Naive thymus-derived CD4-positive, alpha-beta T cell (primary cell): Measurements from ENCODE around the gene AEBP1. TPM values are rescaled to one million over a fixed set of nuclear protein-coding genes. Genes with fewer than 3 reads are reported as not detected.
A peak's percentile ranks its signal among the peaks of the same experiment; 100 is the strongest.

Experiments
- ATAC-seq: fragments of 150-1000 bp; cut with Tn5 transposase; 2 replicates; pipeline ENCODE4 v1.10.0; 2021; ENCODE audit warnings: mild to moderate bottlenecking, moderate library complexity
- CTCF ChIA-PET: fragments of 350-600 bp; sonication (Branson Sonifier 250); formaldehyde crosslinking; loops from one replicate; lab custom pipeline; 2021; ENCODE audit warnings: antibody characterized with exemption; lab: Charles Lee
- POLR2A ChIA-PET: fragments of 350-600 bp; sonication (Branson Sonifier 250); formaldehyde crosslinking; loops from one replicate; lab custom pipeline; 2021; ENCODE audit warnings: antibody characterized with exemption, inconsistent platforms; lab: Charles Lee
- DNase-seq, 9 donors: peaks; one replicate each; pipeline versions ENCODE4 v3.0.0 to v3.0.0-alpha.2; 2020 to 2022; ENCODE audit warnings: mixed read lengths in 1 of 9
- H3K27ac ChIP-seq: one replicate; pipeline ENCODE4 v1.7.0; 2013; ENCODE audit warnings: mild to moderate bottlenecking, low read depth, low read length, moderate library complexity
- H3K27me3 ChIP-seq, 2 donors: one replicate each; pipeline ENCODE4 v1.7.0; 2013; ENCODE audit warnings: low read length in 2 of 2, mild to moderate bottlenecking in 2 of 2, moderate library complexity in 2 of 2; ENCODE audit not compliant: control insufficient read depth in 2 of 2, insufficient read depth in 2 of 2
- H3K36me3 ChIP-seq, 3 experiments: 1 replicate in 2 of 3; 2 replicates in 1 of 3; pipeline ENCODE4 v1.7.0; 2013; ENCODE audit warnings: low read length in 3 of 3, mild to moderate bottlenecking in 3 of 3, moderate library complexity in 1 of 3; ENCODE audit not compliant: insufficient read depth in 3 of 3, control insufficient read depth in 2 of 3
- H3K4me1 ChIP-seq, 2 donors: one replicate each; pipeline ENCODE4 v1.7.0; 2013; ENCODE audit warnings: low read length in 2 of 2, mild to moderate bottlenecking in 2 of 2, moderate library complexity in 1 of 2; ENCODE audit not compliant: control insufficient read depth in 2 of 2, insufficient read depth in 2 of 2
- H3K4me3 ChIP-seq: 2 replicates; pipeline ENCODE4 v1.7.0; 2013; ENCODE audit warnings: mild to moderate bottlenecking, low read length
- H3K9me3 ChIP-seq, 3 experiments: 1 replicate in 2 of 3; 2 replicates in 1 of 3; pipeline ENCODE4 v1.7.0; 2013; ENCODE audit warnings: low read length in 3 of 3; ENCODE audit not compliant: control insufficient read depth in 2 of 3
- H3K27ac Mint-ChIP-seq, 9 donors: one replicate each; pipeline ENCODE4 v1.8.0; 2020 to 2022; ENCODE audit warnings: mixed read lengths in 9 of 9, mild to moderate bottlenecking in 8 of 9, moderate library complexity in 5 of 9, inconsistent platforms in 2 of 9
- H3K27me3 Mint-ChIP-seq, 5 donors: one replicate each; pipeline ENCODE4 v1.8.0; 2021 to 2022; ENCODE audit warnings: mixed read lengths in 5 of 5, mild to moderate bottlenecking in 1 of 5
- H3K36me3 Mint-ChIP-seq, 5 donors: one replicate each; pipeline ENCODE4 v1.8.0; 2020 to 2022; ENCODE audit warnings: mixed read lengths in 5 of 5, mild to moderate bottlenecking in 3 of 5, inconsistent platforms in 1 of 5
- H3K4me1 Mint-ChIP-seq, 7 donors: one replicate each; pipeline ENCODE4 v1.8.0; 2020 to 2022; ENCODE audit warnings: mixed read lengths in 7 of 7, mild to moderate bottlenecking in 3 of 7, inconsistent platforms in 1 of 7
- H3K4me3 Mint-ChIP-seq, 10 donors: one replicate each; pipeline ENCODE4 v1.8.0; 2020 to 2022; ENCODE audit warnings: mild to moderate bottlenecking in 10 of 10, mixed read lengths in 10 of 10, moderate library complexity in 6 of 10, inconsistent platforms in 2 of 10
- H3K9me3 Mint-ChIP-seq, 11 donors: one replicate each; pipeline ENCODE4 v1.8.0; 2020 to 2022; ENCODE audit warnings: mixed read lengths in 11 of 11, mild to moderate bottlenecking in 4 of 11, inconsistent platforms in 1 of 11, moderate library complexity in 1 of 11
- intact Hi-C, 2 donors: fragments of 100-400 bp; cut with micrococcal nuclease; formaldehyde crosslinking; loops; one replicate each; pipeline ENCODE4 v1.15.1; 2023
- polyA plus RNA-seq, 2 donors: library from polyadenylated mRNA; unstranded; fragments of 300-500 nt; fragmentation: Illumina TruSeq; gene quantifications; one replicate each; pipeline ENCODE4 v1.2.3, GENCODE V29; 2021
- total RNA-seq, 6 experiments: library from RNA in 5 of 6; stranded (reverse) in 5 of 6; gene quantifications; 1 replicate in 5 of 6; 2 replicates in 1 of 6; pipeline ENCODE4 v1.2.3 and lab custom pipeline; 2021 to 2026

The AEBP1 gene
- total and polyA plus RNA-seq, 7 experiments from 2014 or later: 3.0 to 33.1 (median 13.5) TPM

GRCh38 chr7:44108768-44109750 is 4.9 kb downstream of the AEBP1 start:
- POLR2A ChIA-PET: interaction anchor here (0.8 to 1.2 kb wide), 2 partner anchors 28 to 382 kb away, joined by 3 to 4 read pairs; no protein-coding TSS in a partner anchor
- Histone ChIP-seq H3K36me3 (peaks cover 0 to 60% (median 0%) of the 10 kb centered on the region in 3 experiments), H3K4me3 (no peak overlapping the region), H3K27me3 (no peaks in the 10 kb centered on the region), H3K4me1 (no peaks in the 10 kb centered on the region), H3K9me3 (no peaks in the 10 kb centered on the region), H3K27ac (no peak overlapping the region)
- ATAC-seq: no peak
- Mint-ChIP-seq H3K4me3 (no peak overlapping the region), H3K27me3 (peaks cover 0 to 11% (median 0%) of the 10 kb centered on the region in 5 donors), H3K4me1 (peaks cover 7 to 16% (median 15%) of the 10 kb centered on the region in 7 donors), H3K9me3 (peaks cover 0 to 2% (median 0%) of the 10 kb centered on the region in 11 donors), H3K36me3 (peaks cover 0 to 15% (median 0%) of the 10 kb centered on the region in 5 donors), H3K27ac (no peak overlapping the region)
- DNase-seq: no peak
- CTCF ChIA-PET: no interaction called here
- intact Hi-C loops: no loop called here

- Mint-ChIP-seq H3K27me3 (peaks cover 0 to 9% (median 0%) of the 10 kb centered on the region in 5 donors), H3K36me3 (peaks cover 0 to 23% (median 0%) of the 10 kb centered on the region in 5 donors), H3K27ac (peak overlapping the region in 2 of 9 donors; percentile 62 to 64), H3K4me1 (peaks cover 7 to 15% (median 14%) of the 10 kb centered on the region in 7 donors), H3K4me3 (no peak overlapping the region), H3K9me3 (peaks cover 0 to 2% (median 0%) of the 10 kb centered on the region in 11 donors)
- H3K27me3 ChIP-seq: no peaks in the 10 kb centered on the region
- no peak for ATAC-seq
- H3K27ac ChIP-seq: no peak overlapping the region
- ChIA-PET POLR2A (interaction anchor here (0.8 to 1.2 kb wide), 2 partner anchors 29 to 381 kb away, joined by 3 to 4 read pairs; no protein-coding TSS in a partner anchor), CTCF (no interaction called here)
- no peak overlapping the region for H3K4me3 ChIP-seq
- H3K4me1 ChIP-seq: no peaks in the 10 kb centered on the region
- no peak for DNase-seq
- peaks cover 0 to 69% (median 0%) of the 10 kb centered on the region in 3 experiments for H3K36me3 ChIP-seq
- no peaks in the 10 kb centered on the region for H3K9me3 ChIP-seq
- intact Hi-C loops: no loop called here
Measured at GRCh38 chr7:44109991-44110390, 5.8 kb downstream of the AEBP1 start.

- POLR2A ChIA-PET: no interaction called here
- CTCF ChIA-PET: interaction anchor here (1.2 kb wide), 1 partner anchor 33 kb away, joined by 3 read pairs; no protein-coding TSS in a partner anchor
- Histone ChIP-seq H3K27ac (no peak overlapping the region), H3K9me3 (no peaks in the 10 kb centered on the region), H3K4me1 (no peaks in the 10 kb centered on the region), H3K27me3 (no peaks in the 10 kb centered on the region), H3K36me3 (peaks cover 0 to 79% (median 5%) of the 10 kb centered on the region in 3 experiments), H3K4me3 (no peak overlapping the region)
- ATAC-seq (no peak), DNase-seq (no peak)
- intact Hi-C loops: no loop called here
- H3K27ac Mint-ChIP-seq: peak overlapping the region in 1 of 9 donors; percentile 25
- H3K27me3 Mint-ChIP-seq: no peaks in the 10 kb centered on the region
- peaks cover 0 to 5% (median 4%) of the 10 kb centered on the region in 7 donors for H3K4me1 Mint-ChIP-seq
- no peak overlapping the region for H3K4me3 Mint-ChIP-seq
- peaks cover 0 to 26% (median 0%) of the 10 kb centered on the region in 5 donors for H3K36me3 Mint-ChIP-seq
- H3K9me3 Mint-ChIP-seq: no peaks in the 10 kb centered on the region
Measured at GRCh38 chr7:44110719-44111635, 6.8 kb downstream of the AEBP1 start.

- H3K27me3 ChIP-seq: no peaks in the 10 kb centered on the region
- H3K4me1 Mint-ChIP-seq: no peaks in the 10 kb centered on the region
- no peak overlapping the region for H3K27ac ChIP-seq
- peaks cover 0 to 87% (median 6%) of the 10 kb centered on the region in 3 experiments for H3K36me3 ChIP-seq
- no peaks in the 10 kb centered on the region for H3K9me3 ChIP-seq
- intact Hi-C loops: no loop called here
- no peak for ATAC-seq
- H3K36me3 Mint-ChIP-seq: peaks cover 0 to 26% (median 0%) of the 10 kb centered on the region in 5 donors
- no peaks in the 10 kb centered on the region for H3K4me1 ChIP-seq
- no peaks in the 10 kb centered on the region for H3K27me3 Mint-ChIP-seq
- H3K4me3 Mint-ChIP-seq: no peak overlapping the region
- H3K4me3 ChIP-seq: no peak overlapping the region
- ChIA-PET POLR2A (interaction anchor here (1.2 kb wide), 1 partner anchor 47 kb away, joined by 3 read pairs; the partner anchor contains the start of gene PGAM2), CTCF (no interaction called here)
- H3K9me3 Mint-ChIP-seq: no peaks in the 10 kb centered on the region
- no peak overlapping the region for H3K27ac Mint-ChIP-seq
- DNase-seq: no peak
Measured at GRCh38 chr7:44111761-44112160, 7.6 kb downstream of the AEBP1 start.

GRCh38 chr7:44112231-44112996 is 8.3 kb downstream of the AEBP1 start:
- no peak overlapping the region for H3K27ac Mint-ChIP-seq
- Histone ChIP-seq H3K4me1 (no peaks in the 10 kb centered on the region), H3K9me3 (no peaks in the 10 kb centered on the region), H3K4me3 (no peak overlapping the region), H3K27me3 (no peaks in the 10 kb centered on the region), H3K36me3 (peaks cover 0 to 93% (median 6%) of the 10 kb centered on the region in 3 experiments), H3K27ac (no peak overlapping the region)
- ChIA-PET POLR2A (interaction anchor here (0.6 to 1.2 kb wide), 2 partner anchors 13 to 47 kb away, joined by 3 read pairs; partner anchors contain the start of gene PGAM2), CTCF (no interaction called here)
- H3K4me1 Mint-ChIP-seq: peaks cover 0 to 2% (median 0%) of the 10 kb centered on the region in 7 donors
- no peaks in the 10 kb centered on the region for H3K27me3 Mint-ChIP-seq
- no peaks in the 10 kb centered on the region for H3K9me3 Mint-ChIP-seq
- intact Hi-C loops: no loop called here
- DNase-seq (no peak), ATAC-seq (no peak)
- peaks cover 0 to 26% (median 0%) of the 10 kb centered on the region in 5 donors for H3K36me3 Mint-ChIP-seq
- H3K4me3 Mint-ChIP-seq: no peak overlapping the region
